Measurements from ENCODE around the gene PHB1. TPM values are rescaled to one million over a fixed set of nuclear protein-coding genes. Genes with fewer than 3 reads are reported as not detected.

Gene PHB1
- total and polyA plus RNA-seq, 2 of the 8 experiments (the other 6 are each of a cell fraction or from before 2014, with no cell fraction given) = 386 to 597 TPM

- Histone ChIP-seq H3K18ac (ENCODE audit: extremely low read depth, low read length) (no peak overlapping the region; the same call in 1 of the 2 replicates), H3K23me2 (ENCODE audit: low read depth, low read length) (0 out of 2 replicates have a peak, but pooled peaks cover 1% of the 10 kb centered on the region), H3K79me2 (ENCODE audit: control insufficient read depth in 1 of 2, insufficient read depth in 2 of 2, low read length in 2 of 2) (no peaks in the 10 kb centered on the region), H4K5ac (ENCODE audit: insufficient read length, low read depth, low read length) (no peak overlapping the region), H2BK20ac (ENCODE audit: low read length) (peak overlapping the region; percentile 52; the same call in 1 of the 2 replicates), H3K4ac (replicated peaks; ENCODE audit: insufficient read length, low read depth, low read length) (no peak overlapping the region), H3K23ac (ENCODE audit: insufficient read length) (no peak overlapping the region), H2BK12ac (ENCODE audit: low read depth, low read length) (peak overlapping the region; percentile 88; the same call in 1 of the 2 replicates), H2BK15ac (ENCODE audit: low read length) (peak overlapping the region; percentile 90; the same call in 1 of the 2 replicates), H3K27ac (ENCODE audit: low read depth, low read length) (no peak overlapping the region), H3K36me3 (ENCODE audit: control insufficient read depth in 2 of 4, insufficient read depth in 4 of 4, low read length in 3 of 4) (no peaks in the 10 kb centered on the region), H2BK120ac (replicated peaks; ENCODE audit: low read depth, low read length) (no peak overlapping the region), H3K14ac (ENCODE audit: insufficient read length) (no peak overlapping the region), H4K91ac (replicated peaks; ENCODE audit: insufficient read length, low read length) (peak overlapping the region; percentile 45), H4K20me1 (replicated peaks in 1 of 2; ENCODE audit: control insufficient read depth in 1 of 2, insufficient read depth in 2 of 2, low read length in 2 of 2) (peaks cover 0 to 1% of the 10 kb centered on the region in 2 experiments), H3K4me2 (ENCODE audit: insufficient read depth in 1 of 2, low read depth in 2 of 2, low read length in 2 of 2) (peak overlapping the region in 1 of 2 experiments; percentile 26; a peak in 1 of 4 replicates), H3K9ac (replicated peaks in 1 of 4; ENCODE audit: extremely low read depth in 1 of 4, low read depth in 3 of 4, low read length in 3 of 4) (no peak overlapping the region), H3K27me3 (replicated peaks in 1 of 4; ENCODE audit: control insufficient read depth in 3 of 4, extremely low read depth in 1 of 4, insufficient read depth in 3 of 4, low read length in 3 of 4) (peaks cover 0 to 3% (median 0%) of the 10 kb centered on the region in 4 experiments; a peak in 1 of 7 replicates), H3K56ac (replicated peaks; ENCODE audit: insufficient read length, low read depth, low read length) (no peak overlapping the region), H3K79me1 (ENCODE audit: low read depth, low read length) (no peaks in the 10 kb centered on the region; the same call in 1 of the 2 replicates), H3K9me3 (ENCODE audit: insufficient read depth in 2 of 2, low read depth in 1 of 2, low read length in 1 of 2) (no peaks in the 10 kb centered on the region), H3K4me1 (replicated peaks in 1 of 4; ENCODE audit: control insufficient read depth in 3 of 4, insufficient read depth in 4 of 4, low read length in 3 of 4) (peaks cover 0 to 19% (median 3%) of the 10 kb centered on the region in 4 experiments; a peak in 4 of 7 replicates), H4K8ac (ENCODE audit: extremely low read depth, insufficient read depth, low read length) (no peak overlapping the region), H2BK5ac (ENCODE audit: low read depth, low read length) (no peak overlapping the region), H3K4me3 (ENCODE audit: extremely low read depth in 1 of 4, insufficient read depth in 2 of 4, low read depth in 3 of 4, low read length in 4 of 4) (no peak overlapping the region), H2AFZ (ENCODE audit: low read length) (peak overlapping the region; percentile 28; the same call in 1 of the 2 replicates), H2AK5ac (ENCODE audit: low read depth, low read length) (peak overlapping the region; percentile 39; the same call in 1 of the 2 replicates)
- 73% methylated on average over 5 of the region's 5 CpGs; no CpG with 5 or more reads in 1 of the 2 experiments for WGBS, 2 experiments (ENCODE audit: extremely low coverage in 1 of 2, insufficient coverage in 1 of 2, insufficient read length in 1 of 2, insufficient replicate concordance in 2 of 2, low coverage in 1 of 2, low lambda C conversion rate in 2 of 2, missing lambda C conversion rate in 1 of 2)
- ChIA-PET POLR2A (ENCODE audit: partially characterized antibody) (interaction anchor here (0.6 to 1.3 kb wide), 3 partner anchors 11 to 32 kb away, joined by 3 read pairs; no protein-coding TSS in a partner anchor), CTCF (ENCODE audit: partially characterized antibody) (interaction anchor here (0.5 to 12.0 kb wide), 11 partner anchors 12 to 108 kb away, joined by 3 to 111 read pairs (median 4); no protein-coding TSS in a partner anchor)
- FAIRE-seq (no peak), DNase-seq (ENCODE audit: low read depth in 1 of 2, low spot score in 2 of 2) (no peak)
- TF ChIP-seq CTCF (IDR thresholded peaks at IDR 0.05; ENCODE audit: control extremely low read depth in 1 of 3, insufficient read depth in 1 of 3, low read depth in 1 of 3, low read length in 3 of 3) (no peak), TEAD4 (IDR thresholded peaks at IDR 0.05; ENCODE audit: low read depth, low read length) (no peak), BRCA1 (IDR thresholded peaks at IDR 0.05; ENCODE audit: low read depth, low read length) (no peak), SUZ12 (IDR thresholded peaks at IDR 0.05; ENCODE audit: low read length) (no peak), NRF1 (IDR thresholded peaks at IDR 0.05; ENCODE audit: low read depth, low read length) (no peak), HDAC6 (IDR thresholded peaks at IDR 0.05; ENCODE audit: low read depth, low read length) (no peak), EZH2 (IDR thresholded peaks at IDR 0.05; ENCODE audit: low read depth, low read length, severe bottlenecking) (no peak), TAF1 (IDR thresholded peaks at IDR 0.05; ENCODE audit: low read depth, low read length) (no peak)
Observed at GRCh38 chr17:49456183-49456965, 41.7 kb upstream of the PHB1 start.
